Heart left ventricle (tissue), 13 donors: Measurements from ENCODE around the gene NTRK1.

Experiments
- CTCF ChIP-seq, 12 donors: fragments of 200-600 bp; sonication (generic) in 4 of 12; IDR thresholded peaks; one replicate each; pipeline versions ENCODE4 v1.5.0 to v1.8.0; 2018 to 2022; ENCODE audit warnings: antibody characterized with exemption in 12 of 12, mild to moderate bottlenecking in 5 of 12
- POLR2A ChIP-seq, 2 donors: fragments of 450-650 bp; IDR thresholded peaks; one replicate each; pipeline ENCODE4 v1.6.1; 2017; ENCODE audit warnings: antibody characterized with exemption in 2 of 2, mild to moderate bottlenecking in 2 of 2, moderate library complexity in 2 of 2
- donor health status: ischemic (EF 13 %, LVEDD 7.1; RV severe dilation, severe dysfunction).
- donor health status: DM: no; HTN: yes; CAD: no.
- donor health status: DM: no; HTN: no; CAD: no.
- donor health status: ischemic (EF 25% LVEDD 6.9; RV normal size, moderate dysfunction).
- donor health status: ischemic (EF 25% LVEDD 5.7; RV mildly dilated, moderate dysfunction).
- donor health status: ischemic (EF 35%, LVEDD 5.7; RV mildly dilated, moderate dysfunction).
- donor health status: nonischemic (EF 11% LVEDD 7.7; RV severe dilation, severe dysfunction).
- donor health status: DM: yes; HTN: yes; CAD: no.
- donor health status: PGD.
- donor health status: ischemic (EF 29% LVEDD 5.4; RV normal size, mild dysfunction).
- donor health status: nonischemic (EF 23%, LVEDD 6.1; RV moderate dilation, normal function).

GRCh38 chr1:156852418-156852874, 8.2 kb upstream of the NTRK1 start:
- TF ChIP-seq CTCF (IDR thresholded peaks at IDR 0.05) (no peak), POLR2A (IDR thresholded peaks at IDR 0.05) (no peak)
